Endodermal cell (in vitro differentiated cells): ENCODE measurements around the gene FTO. TPM values are rescaled to one million over a fixed set of nuclear protein-coding genes. Genes with fewer than 3 reads are reported as not detected.

Experiments
- DNase-seq: peaks from one replicate; pipeline ENCODE4 v3.0.0-alpha.2; 2017
- H3K27ac ChIP-seq: 2 replicates; pipeline ENCODE4 v1.5.1; 2013; ENCODE audit warnings: mild to moderate bottlenecking, low read depth, low read length, moderate library complexity
- H3K27me3 ChIP-seq: 2 replicates; pipeline ENCODE4 v1.6.1; 2013; ENCODE audit warnings: mild to moderate bottlenecking, low read length, moderate library complexity; ENCODE audit not compliant: insufficient read depth, control insufficient read depth, poor library complexity, severe bottlenecking
- H3K36me3 ChIP-seq: 2 replicates; pipeline ENCODE4 v1.7.0; 2013; ENCODE audit warnings: mild to moderate bottlenecking, low read length, moderate library complexity; ENCODE audit not compliant: control insufficient read depth, insufficient read depth
- H3K4me1 ChIP-seq: one replicate; pipeline ENCODE4 v1.7.0; 2013; ENCODE audit warnings: low read length; ENCODE audit not compliant: control insufficient read depth, insufficient read depth
- H3K4me3 ChIP-seq: 2 replicates; pipeline ENCODE4 v1.5.1; 2013; ENCODE audit warnings: mild to moderate bottlenecking, low read length, moderate library complexity
- H3K9ac ChIP-seq: 2 replicates; pipeline ENCODE4 v1.6.1; 2013; ENCODE audit warnings: mild to moderate bottlenecking, low read length, moderate library complexity; ENCODE audit not compliant: poor library complexity, severe bottlenecking; ENCODE audit errors: extremely low read depth
- H3K9me3 ChIP-seq: 2 replicates; pipeline ENCODE4 v1.6.1; 2013; ENCODE audit warnings: mild to moderate bottlenecking, low read length, moderate library complexity; ENCODE audit not compliant: control insufficient read depth
- H3K27ac Mint-ChIP-seq: 2 replicates; pipeline ENCODE4 v1.8.0; 2020; ENCODE audit warnings: mixed read lengths
- H3K27me3 Mint-ChIP-seq: 2 replicates; pipeline ENCODE4 v1.8.0; 2021; ENCODE audit warnings: mild to moderate bottlenecking, mixed read lengths; ENCODE audit not compliant: insufficient read depth
- H3K36me3 Mint-ChIP-seq: 2 replicates; pipeline ENCODE4 v1.8.0; 2020; ENCODE audit warnings: low read depth, mixed read lengths
- H3K4me1 Mint-ChIP-seq: 2 replicates; pipeline ENCODE4 v1.8.0; 2020; ENCODE audit warnings: mixed read lengths
- H3K4me3 Mint-ChIP-seq: 2 replicates; pipeline ENCODE4 v1.8.0; 2020; ENCODE audit warnings: mild to moderate bottlenecking, moderate library complexity, mixed read lengths
- H3K9me3 Mint-ChIP-seq: 2 replicates; pipeline ENCODE4 v1.8.0; 2020; ENCODE audit warnings: mild to moderate bottlenecking, mixed read lengths
- CTCF ChIP-seq: fragments of 200-600 bp; sonication (generic); conservative IDR thresholded peaks from 2 replicates; pipeline ENCODE4 v1.5.0; 2021; ENCODE audit warnings: antibody characterized with exemption, mild to moderate bottlenecking
- WGBS, 2 experiments: methylation state at CpG; one replicate each; pipeline versions ENCODE4 v1.1.5 to v1.1.7; 2013; ENCODE audit warnings: missing lambda C conversion rate in 2 of 2, mixed read lengths in 1 of 2; ENCODE audit not compliant: insufficient coverage in 1 of 2, insufficient read length in 1 of 2; 5-methylcytosine and 5-hydroxymethylcytosine counted together
- total RNA-seq, 2 donors: library from RNA; stranded (reverse); fragmentation: NEBNext Ultra II Directional in 1 of 2; extraction: Animal tissue kit (Norgen Biotek cat#: 25700) in 1 of 2; gene quantifications; 2 replicates in 1 of 2; 3 replicates in 1 of 2; pipeline ENCODE4 v1.2.1, GENCODE V29; 2021

Gene FTO
- total RNA-seq, 2 donors from 2014 or later = 80.3 to 102 TPM

GRCh38 chr16:53896722-53897121, 192.8 kb downstream of the FTO start:
- Histone ChIP-seq H3K36me3 (no peaks in the 10 kb centered on the region), H3K4me1 (no peaks in the 10 kb centered on the region), H3K27me3 (peaks cover 2% of the 10 kb centered on the region), H3K4me3 (no peak overlapping the region), H3K27ac (no peak overlapping the region), H3K9me3 (no peaks in the 10 kb centered on the region), H3K9ac (no peak overlapping the region)
- no peak for DNase-seq
- Mint-ChIP-seq H3K27me3 (peaks cover 3% of the 10 kb centered on the region), H3K36me3 (no peaks in the 10 kb centered on the region), H3K4me1 (peaks cover 23% of the 10 kb centered on the region), H3K9me3 (no peaks in the 10 kb centered on the region), H3K4me3 (no peak overlapping the region), H3K27ac (no peak overlapping the region)
- 93 to 99% methylated on average over 7 of the region's 7 CpGs for WGBS, 2 experiments
- TF ChIP-seq CTCF = no peak

DNA sequence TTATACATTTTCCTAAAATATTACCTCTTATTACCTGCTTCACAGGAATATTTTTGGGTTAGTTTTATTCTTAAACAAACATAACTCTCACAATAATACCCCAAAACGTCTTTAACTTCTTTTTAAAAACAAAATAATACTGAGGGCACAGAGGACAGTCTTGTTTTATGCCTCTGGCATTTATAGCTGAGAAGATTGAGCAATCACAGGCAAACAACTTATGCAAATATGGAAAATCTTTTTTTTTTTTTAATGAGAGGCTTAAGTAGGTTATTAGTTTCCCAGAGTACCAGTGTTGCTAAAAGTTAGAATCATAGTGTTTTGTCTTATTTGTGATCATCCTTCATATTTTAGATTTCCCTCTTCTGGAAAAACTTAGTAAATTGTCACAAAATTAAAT, 195.0 kb downstream of the FTO start:
- no peak overlapping the region for H3K27ac ChIP-seq
- TF ChIP-seq CTCF = no peak
- Mint-ChIP-seq H3K4me1 (peaks cover 15% of the 10 kb centered on the region), H3K27ac (no peak overlapping the region), H3K4me3 (no peak overlapping the region), H3K36me3 (no peaks in the 10 kb centered on the region), H3K9me3 (no peaks in the 10 kb centered on the region), H3K27me3 (peaks cover 4% of the 10 kb centered on the region)
- H3K27me3 ChIP-seq = peaks cover 4% of the 10 kb centered on the region
- H3K9me3 ChIP-seq = no peaks in the 10 kb centered on the region
- no peak for DNase-seq
- no peaks in the 10 kb centered on the region for H3K36me3 ChIP-seq
- 75% methylated on average over 1 of the region's 1 CpG; no CpG with 5 or more reads in 1 of the 2 experiments for WGBS, 2 experiments
- no peaks in the 10 kb centered on the region for H3K4me1 ChIP-seq
- H3K9ac ChIP-seq = no peak overlapping the region
- H3K4me3 ChIP-seq = no peak overlapping the region

DNA sequence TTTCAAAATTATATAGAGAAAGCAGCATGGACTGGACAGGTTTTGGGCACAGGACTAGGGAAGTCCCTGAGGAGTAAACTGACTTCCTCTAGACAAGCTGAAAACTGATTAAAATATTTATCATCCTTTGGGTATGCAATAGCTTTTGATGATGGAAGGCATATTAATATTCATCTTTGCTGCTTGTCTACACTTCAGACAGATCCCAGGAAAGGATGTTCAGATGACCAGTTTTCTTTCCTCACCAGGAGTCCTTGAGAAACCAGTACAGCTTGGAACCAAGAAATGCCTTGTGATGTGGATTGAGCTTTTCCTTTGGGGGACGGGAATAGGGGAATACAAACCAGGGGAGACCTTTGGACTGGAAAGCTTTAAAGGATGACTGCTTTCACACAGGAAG, 195.5 kb downstream of the FTO start:
- no peaks in the 10 kb centered on the region for H3K9me3 Mint-ChIP-seq
- Histone ChIP-seq H3K4me3 (no peak overlapping the region), H3K9me3 (no peaks in the 10 kb centered on the region), H3K9ac (no peak overlapping the region), H3K27ac (no peak overlapping the region), H3K4me1 (no peaks in the 10 kb centered on the region), H3K27me3 (peaks cover 4% of the 10 kb centered on the region), H3K36me3 (no peaks in the 10 kb centered on the region)
- 100% methylated on average over 1 of the region's 1 CpG; no CpG with 5 or more reads in 1 of the 2 experiments for WGBS, 2 experiments
- no peaks in the 10 kb centered on the region for H3K36me3 Mint-ChIP-seq
- H3K4me1 Mint-ChIP-seq = peaks cover 11% of the 10 kb centered on the region
- no peak overlapping the region for H3K4me3 Mint-ChIP-seq
- H3K27me3 Mint-ChIP-seq = peaks cover 4% of the 10 kb centered on the region
- DNase-seq = no peak
- no peak for TF ChIP-seq CTCF
- no peak overlapping the region for H3K27ac Mint-ChIP-seq
